SK-N-SH treated with all-trans-retinoic acid at 6 μM for 48 hours (cell line): ENCODE measurements around the gene SSMEM1.

Experiments
- ARNTL ChIP-seq: fragments of 450-650 bp; formaldehyde crosslinking; IDR thresholded peaks from 2 replicates; pipeline ENCODE4 v1.5.0; 2020; ENCODE audit warnings: low read depth, mild to moderate bottlenecking, moderate library complexity, borderline replicate concordance
- ISL1 ChIP-seq: fragments of 250-450 bp; sonication (Bioruptor Pico); IDR thresholded peaks from 2 replicates; pipeline ENCODE4 v2.1.2; 2022; ENCODE audit warnings: mild to moderate bottlenecking, moderate library complexity
- OSR1 ChIP-seq: fragments of 250-450 bp; sonication (Bioruptor Pico); IDR thresholded peaks from 2 replicates; pipeline ENCODE4 v1.8.0; 2022; ENCODE audit warnings: moderate library complexity, mild to moderate bottlenecking, inconsistent platforms
- RARB ChIP-seq: fragments of 250-450 bp; sonication (Bioruptor Pico); IDR thresholded peaks from 2 replicates; pipeline ENCODE4 v1.8.0; 2021; ENCODE audit warnings: mild to moderate bottlenecking, moderate library complexity
- SNAI2 ChIP-seq: fragments of 250-450 bp; sonication (Bioruptor Pico); IDR thresholded peaks from 2 replicates; pipeline ENCODE4 v1.5.0; 2020; ENCODE audit warnings: mild to moderate bottlenecking, moderate library complexity
- ZC3H10 ChIP-seq: fragments of 250-450 bp; sonication (Bioruptor Pico); IDR thresholded peaks from 2 replicates; pipeline ENCODE4 v1.5.1; 2021; ENCODE audit warnings: mild to moderate bottlenecking, moderate library complexity
- ZFP30 ChIP-seq: fragments of 450-650 bp; formaldehyde crosslinking; IDR thresholded peaks from 2 replicates; pipeline ENCODE4 v1.5.0; 2022; ENCODE audit warnings: mild to moderate bottlenecking, moderate library complexity
- ZNF565 ChIP-seq: fragments of 450-650 bp; formaldehyde crosslinking; conservative IDR thresholded peaks from 2 replicates; pipeline ENCODE4 v1.5.0; 2020; ENCODE audit warnings: low read depth, mild to moderate bottlenecking, moderate library complexity
- ZNF8 ChIP-seq: fragments of 450-650 bp; formaldehyde crosslinking; IDR thresholded peaks from 2 replicates; pipeline ENCODE4 v1.5.0; 2020; ENCODE audit warnings: mild to moderate bottlenecking, moderate library complexity
- TF ChIP-seq, protein P1 (sequence below): fragments of 250-450 bp; sonication (Bioruptor Pico); IDR thresholded peaks from 2 replicates; pipeline ENCODE4 v1.8.0; 2021; ENCODE audit warnings: low read depth, mild to moderate bottlenecking, moderate library complexity, borderline replicate concordance
- TF ChIP-seq, protein P2 (sequence below): fragments of 250-450 bp; sonication (Bioruptor Pico); IDR thresholded peaks from 2 replicates; pipeline ENCODE4 v1.5.1; 2020; ENCODE audit warnings: low read depth, mild to moderate bottlenecking, moderate library complexity
- TF ChIP-seq, protein P3 (sequence below): fragments of 250-450 bp; sonication (Bioruptor Pico); IDR thresholded peaks from 2 replicates; pipeline ENCODE4 v1.5.0; 2020; ENCODE audit warnings: mild to moderate bottlenecking, moderate library complexity
- TF ChIP-seq, protein P4 (sequence below): fragments of 250-450 bp; sonication (Bioruptor Pico); IDR thresholded peaks from 2 replicates; pipeline ENCODE4 v1.5.1; 2021; ENCODE audit warnings: mild to moderate bottlenecking, moderate library complexity

DNA sequence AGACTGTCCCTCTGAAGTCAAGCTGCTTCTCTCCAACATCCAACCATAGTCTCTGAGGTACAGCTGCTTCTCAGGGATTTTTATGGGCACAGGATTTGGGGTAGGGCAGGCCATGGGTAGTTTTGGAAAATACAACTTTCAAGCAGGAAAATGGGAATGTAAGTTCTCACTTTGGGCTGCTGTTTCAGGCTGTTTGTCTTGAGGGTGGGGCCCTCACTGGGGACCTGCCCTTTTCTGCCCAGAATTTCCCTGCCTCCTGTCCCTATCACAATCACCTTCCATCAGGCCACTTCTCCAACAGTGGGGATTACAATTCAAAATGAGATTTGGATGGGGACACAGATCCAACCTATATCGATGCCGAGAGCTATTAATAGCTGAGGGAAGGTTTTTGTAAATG, 24.5 kb downstream of the SSMEM1 start:
- TF ChIP-seq, protein P1, sequence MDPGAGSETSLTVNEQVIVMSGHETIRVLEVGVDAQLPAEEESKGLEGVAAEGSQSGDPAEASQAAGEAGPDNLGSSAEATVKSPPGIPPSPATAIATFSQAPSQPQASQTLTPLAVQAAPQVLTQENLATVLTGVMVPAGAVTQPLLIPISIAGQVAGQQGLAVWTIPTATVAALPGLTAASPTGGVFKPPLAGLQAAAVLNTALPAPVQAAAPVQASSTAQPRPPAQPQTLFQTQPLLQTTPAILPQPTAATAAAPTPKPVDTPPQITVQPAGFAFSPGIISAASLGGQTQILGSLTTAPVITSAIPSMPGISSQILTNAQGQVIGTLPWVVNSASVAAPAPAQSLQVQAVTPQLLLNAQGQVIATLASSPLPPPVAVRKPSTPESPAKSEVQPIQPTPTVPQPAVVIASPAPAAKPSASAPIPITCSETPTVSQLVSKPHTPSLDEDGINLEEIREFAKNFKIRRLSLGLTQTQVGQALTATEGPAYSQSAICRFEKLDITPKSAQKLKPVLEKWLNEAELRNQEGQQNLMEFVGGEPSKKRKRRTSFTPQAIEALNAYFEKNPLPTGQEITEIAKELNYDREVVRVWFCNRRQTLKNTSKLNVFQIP (CRISPR knock-in tag) = no peak
- TF ChIP-seq OSR1 = no peak
- no peak for TF ChIP-seq ISL1 (CRISPR knock-in tag)
- TF ChIP-seq ARNTL (CRISPR knock-in tag) = no peak
- no peak for TF ChIP-seq ZNF565 (CRISPR knock-in tag)
- TF ChIP-seq, protein P2, sequence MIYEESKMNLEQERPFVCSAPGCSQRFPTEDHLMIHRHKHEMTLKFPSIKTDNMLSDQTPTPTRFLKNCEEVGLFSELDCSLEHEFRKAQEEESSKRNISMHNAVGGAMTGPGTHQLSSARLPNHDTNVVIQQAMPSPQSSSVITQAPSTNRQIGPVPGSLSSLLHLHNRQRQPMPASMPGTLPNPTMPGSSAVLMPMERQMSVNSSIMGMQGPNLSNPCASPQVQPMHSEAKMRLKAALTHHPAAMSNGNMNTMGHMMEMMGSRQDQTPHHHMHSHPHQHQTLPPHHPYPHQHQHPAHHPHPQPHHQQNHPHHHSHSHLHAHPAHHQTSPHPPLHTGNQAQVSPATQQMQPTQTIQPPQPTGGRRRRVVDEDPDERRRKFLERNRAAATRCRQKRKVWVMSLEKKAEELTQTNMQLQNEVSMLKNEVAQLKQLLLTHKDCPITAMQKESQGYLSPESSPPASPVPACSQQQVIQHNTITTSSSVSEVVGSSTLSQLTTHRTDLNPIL (CRISPR knock-in tag) = no peak
- TF ChIP-seq, protein P3, sequence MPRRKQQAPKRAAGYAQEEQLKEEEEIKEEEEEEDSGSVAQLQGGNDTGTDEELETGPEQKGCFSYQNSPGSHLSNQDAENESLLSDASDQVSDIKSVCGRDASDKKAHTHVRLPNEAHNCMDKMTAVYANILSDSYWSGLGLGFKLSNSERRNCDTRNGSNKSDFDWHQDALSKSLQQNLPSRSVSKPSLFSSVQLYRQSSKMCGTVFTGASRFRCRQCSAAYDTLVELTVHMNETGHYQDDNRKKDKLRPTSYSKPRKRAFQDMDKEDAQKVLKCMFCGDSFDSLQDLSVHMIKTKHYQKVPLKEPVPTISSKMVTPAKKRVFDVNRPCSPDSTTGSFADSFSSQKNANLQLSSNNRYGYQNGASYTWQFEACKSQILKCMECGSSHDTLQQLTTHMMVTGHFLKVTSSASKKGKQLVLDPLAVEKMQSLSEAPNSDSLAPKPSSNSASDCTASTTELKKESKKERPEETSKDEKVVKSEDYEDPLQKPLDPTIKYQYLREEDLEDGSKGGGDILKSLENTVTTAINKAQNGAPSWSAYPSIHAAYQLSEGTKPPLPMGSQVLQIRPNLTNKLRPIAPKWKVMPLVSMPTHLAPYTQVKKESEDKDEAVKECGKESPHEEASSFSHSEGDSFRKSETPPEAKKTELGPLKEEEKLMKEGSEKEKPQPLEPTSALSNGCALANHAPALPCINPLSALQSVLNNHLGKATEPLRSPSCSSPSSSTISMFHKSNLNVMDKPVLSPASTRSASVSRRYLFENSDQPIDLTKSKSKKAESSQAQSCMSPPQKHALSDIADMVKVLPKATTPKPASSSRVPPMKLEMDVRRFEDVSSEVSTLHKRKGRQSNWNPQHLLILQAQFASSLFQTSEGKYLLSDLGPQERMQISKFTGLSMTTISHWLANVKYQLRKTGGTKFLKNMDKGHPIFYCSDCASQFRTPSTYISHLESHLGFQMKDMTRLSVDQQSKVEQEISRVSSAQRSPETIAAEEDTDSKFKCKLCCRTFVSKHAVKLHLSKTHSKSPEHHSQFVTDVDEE = no peak
- TF ChIP-seq ZC3H10 = no peak
- TF ChIP-seq SNAI2 (CRISPR knock-in tag) = no peak
- no peak for TF ChIP-seq ZFP30 (CRISPR knock-in tag)
- no peak for TF ChIP-seq RARB (CRISPR knock-in tag)
- TF ChIP-seq ZNF8 (CRISPR knock-in tag) = no peak
- TF ChIP-seq, protein P4, sequence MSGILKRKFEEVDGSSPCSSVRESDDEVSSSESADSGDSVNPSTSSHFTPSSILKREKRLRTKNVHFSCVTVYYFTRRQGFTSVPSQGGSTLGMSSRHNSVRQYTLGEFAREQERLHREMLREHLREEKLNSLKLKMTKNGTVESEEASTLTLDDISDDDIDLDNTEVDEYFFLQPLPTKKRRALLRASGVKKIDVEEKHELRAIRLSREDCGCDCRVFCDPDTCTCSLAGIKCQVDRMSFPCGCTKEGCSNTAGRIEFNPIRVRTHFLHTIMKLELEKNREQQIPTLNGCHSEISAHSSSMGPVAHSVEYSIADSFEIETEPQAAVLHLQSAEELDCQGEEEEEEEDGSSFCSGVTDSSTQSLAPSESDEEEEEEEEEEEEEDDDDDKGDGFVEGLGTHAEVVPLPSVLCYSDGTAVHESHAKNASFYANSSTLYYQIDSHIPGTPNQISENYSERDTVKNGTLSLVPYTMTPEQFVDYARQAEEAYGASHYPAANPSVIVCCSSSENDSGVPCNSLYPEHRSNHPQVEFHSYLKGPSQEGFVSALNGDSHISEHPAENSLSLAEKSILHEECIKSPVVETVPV = no peak
